HG03095 (cell line): ENCODE measurements around the gene COLEC11.
"Not testable (repeated sequence)": the region's sequence is repeated elsewhere in the genome, so short reads cannot be mapped to it uniquely, and the experiment has no call there.

Source experiments
- ATAC-seq: cut with Tn5 transposase; IDR thresholded peaks from one replicate; pipeline ENCODE4 v1.9.1; 2021; ENCODE audit warnings: moderate library complexity; ENCODE audit not compliant: unreplicated experiment

The COLEC11 gene

DNA sequence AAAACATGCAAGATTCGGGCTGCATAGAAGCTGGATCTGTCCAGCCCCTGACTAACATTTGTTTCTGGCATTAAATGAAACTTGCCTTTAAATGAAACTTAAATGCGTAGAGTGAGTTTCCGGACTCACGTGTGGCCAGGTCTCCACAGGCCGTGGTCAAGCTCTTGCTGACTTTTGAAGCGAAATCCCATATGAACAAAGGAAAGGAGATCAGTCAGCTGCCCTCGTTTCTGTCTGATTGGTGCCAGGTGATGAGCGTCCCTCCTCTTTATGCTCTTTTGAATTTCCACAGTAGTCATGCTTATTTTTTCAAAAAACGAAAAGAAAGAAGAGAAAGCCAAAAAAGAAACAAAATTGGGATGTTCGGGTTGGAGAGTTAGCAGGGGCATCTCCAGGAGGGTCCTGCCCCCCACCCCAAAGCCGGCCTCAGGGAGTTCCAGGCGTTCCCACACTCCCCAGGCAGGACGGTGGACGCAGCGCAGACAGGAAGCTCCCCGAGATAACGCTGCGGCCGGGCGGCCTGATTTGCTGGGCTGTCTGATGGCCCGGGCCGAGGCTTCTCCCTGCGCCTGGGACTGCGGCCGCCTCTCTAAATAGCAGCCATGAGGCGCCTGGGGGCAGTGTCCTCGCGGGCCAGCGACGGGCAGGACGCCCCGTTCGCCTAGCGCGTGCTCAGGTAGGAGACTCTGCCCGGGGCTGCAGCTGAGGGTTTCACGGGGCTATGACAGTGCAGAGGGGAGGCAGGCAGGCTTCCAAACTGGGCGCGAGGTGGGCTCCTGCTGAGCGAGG lies at the start of gene COLEC11:
COLEC11 (plus strand) TSS at position 620 of the 789 bp plus-strand sequence. CDS start 9,229 bp downstream, outside the sequence.
- ATAC-seq, result no peak

DNA sequence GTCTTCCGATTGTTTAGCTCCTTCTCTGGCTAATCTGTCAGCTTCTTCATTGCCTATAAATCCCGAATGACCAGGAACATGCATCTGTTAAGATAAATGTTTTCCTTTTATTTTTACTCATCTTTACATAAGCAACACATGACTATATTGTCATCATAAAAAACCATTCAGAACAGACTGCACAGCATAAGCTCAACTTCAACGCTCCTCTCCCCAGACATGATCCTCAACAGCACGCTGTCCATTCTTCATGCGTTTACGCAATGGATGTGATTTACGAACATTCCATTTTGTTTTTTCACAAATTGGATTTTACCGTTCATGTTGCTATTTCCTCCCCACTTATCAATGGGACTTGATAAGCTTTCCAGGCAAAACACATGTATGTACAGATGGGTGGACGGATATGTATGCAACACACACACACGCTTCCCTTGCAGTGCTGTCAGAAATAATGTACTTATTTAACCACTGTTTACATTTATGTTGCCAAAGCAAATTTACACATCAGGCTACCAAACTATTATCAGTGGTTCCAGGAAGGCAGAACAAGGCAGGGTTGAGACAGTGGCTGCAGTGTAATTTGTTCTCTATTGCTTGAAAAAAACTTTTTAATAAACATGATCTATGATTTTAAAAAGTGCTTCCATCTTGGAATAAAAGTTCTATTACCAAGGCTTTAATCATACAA lies 49.0 kb upstream of the COLEC11 start:
- ATAC-seq, result no peak

DNA sequence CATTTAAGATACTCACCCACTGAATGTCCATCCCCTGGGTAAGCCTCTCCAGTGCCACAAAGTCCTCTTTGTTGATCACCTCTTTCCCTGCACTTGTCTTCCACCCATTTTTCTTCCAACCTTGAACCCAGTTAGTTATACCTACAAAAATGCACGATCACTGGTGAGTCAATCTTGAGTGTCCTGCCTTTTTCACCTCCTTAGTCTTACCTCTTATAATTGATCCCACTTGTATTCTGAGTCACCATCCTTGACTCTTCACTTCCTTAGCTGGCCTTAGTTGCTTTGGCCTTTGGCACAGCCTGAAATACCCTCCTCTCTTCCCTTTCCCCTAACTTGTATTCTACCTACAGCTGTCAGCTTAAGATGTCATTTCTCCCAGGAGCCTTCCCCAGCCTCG lies 47.0 kb upstream of the COLEC11 start:
- ATAC-seq, result no peak

DNA sequence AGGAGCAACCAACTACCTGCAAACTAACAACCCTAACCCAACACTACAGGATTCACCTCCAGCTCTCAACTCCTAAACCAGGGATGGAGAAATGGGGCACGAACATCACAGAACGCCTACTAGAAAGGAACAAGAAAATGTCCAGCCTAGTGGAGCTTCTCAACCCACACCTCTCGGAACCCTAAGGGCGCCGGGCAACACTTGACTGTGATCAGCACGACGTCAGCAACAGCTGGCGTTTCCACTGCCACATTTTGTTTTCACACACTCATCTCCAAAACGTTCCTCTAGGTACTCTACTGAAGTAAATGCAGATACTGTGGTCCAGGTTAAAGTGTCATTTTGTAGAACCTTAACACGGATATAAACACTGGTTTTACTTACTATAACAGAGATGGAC lies 41.0 kb upstream of the COLEC11 start:
- ATAC-seq, result no peak

DNA sequence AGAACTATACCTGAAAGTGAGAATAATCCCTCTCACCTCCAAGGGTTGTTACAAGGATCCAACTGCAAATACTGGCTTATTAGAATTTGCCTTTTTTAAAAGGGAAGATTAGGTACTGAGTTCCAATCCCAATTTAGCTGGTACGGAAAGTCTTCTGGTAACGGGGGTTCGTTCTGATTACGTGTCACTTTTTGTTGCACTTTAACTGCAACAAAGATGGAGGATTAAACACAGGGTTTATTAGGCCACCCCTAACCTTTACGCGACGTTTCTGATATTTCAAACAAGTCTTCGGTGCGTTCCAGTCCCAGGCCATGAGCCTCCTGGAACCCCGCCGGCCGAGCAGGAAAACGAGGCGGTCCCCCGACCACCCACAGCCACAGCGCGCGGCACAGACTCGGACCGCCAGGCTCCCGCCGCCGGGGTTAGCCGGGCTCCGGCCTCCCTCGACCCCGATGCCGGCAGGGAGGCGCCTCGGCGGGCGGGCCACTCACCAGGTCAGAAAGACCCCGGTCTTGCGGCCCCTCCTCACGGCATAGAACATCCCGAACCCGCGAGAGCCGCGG lies 37.2 kb upstream of the COLEC11 start:
- peak; percentile 18 for ATAC-seq

DNA sequence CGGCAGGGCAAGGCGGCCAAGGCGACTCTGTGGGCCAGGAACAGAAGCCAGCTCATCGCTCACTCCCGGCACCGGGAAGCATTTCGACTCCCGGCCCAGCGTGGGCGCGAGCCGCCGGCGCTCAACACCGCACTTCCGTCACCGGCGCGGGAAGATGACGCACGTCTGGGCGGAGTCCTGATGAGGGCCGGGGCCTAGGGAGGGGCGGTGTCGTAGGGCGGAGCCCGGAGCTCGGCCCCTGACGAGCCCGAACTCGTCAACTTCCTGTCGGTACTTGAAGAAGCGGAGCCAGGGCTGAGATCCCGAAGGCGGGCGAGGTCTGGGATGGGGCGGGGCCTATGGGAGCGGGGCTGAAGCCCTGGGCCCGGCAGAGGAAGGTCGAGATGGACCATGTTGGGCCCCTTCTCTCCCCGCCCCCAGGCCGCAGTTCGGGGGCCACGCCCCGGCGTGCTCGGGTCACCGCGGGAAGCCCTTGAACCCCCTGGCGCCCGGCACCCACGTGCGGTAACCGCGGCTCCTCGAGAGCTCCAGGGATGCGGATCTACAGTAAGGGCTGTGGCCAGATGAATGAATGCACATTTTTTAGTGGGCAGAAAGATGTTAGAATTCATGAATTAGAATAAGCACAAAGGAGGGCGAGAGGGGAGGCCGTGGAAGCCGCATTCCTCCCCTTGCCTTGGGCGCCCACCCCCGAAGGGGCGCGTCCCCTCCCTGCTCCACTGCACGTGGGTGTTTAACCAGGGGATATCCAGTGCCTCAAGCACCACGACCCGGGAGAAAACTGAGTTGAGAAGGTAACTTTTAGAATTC lies 36.5 kb upstream of the COLEC11 start, which contains the start of gene RNASEH1:
RNASEH1 (minus strand) TSS at position 129 of the 810 bp plus-strand sequence; CDS start at position 56, 73 bp downstream.
- ATAC-seq, result peak; percentile 94

DNA sequence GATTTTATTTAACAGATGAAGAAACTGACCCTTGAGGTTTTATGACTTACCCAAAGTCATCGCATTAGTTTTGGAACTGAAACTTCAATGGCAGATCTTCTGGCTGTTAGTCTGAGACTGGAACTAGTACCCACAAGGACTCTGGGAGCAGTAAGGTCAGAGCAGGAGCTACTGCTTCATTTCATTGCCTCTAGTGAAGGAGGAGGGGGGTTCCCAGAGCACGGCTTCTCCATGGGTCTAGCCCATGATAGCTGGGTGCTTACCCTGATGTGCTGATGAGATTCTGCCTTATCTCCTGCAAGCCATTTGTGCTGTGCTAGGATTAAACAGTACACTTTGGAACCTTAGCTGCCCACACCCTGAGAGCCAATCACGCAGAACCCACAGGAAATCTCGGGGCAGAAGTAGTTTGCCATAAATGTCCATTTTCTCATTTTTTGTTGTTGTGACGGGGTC lies 31.4 kb upstream of the COLEC11 start:
- ATAC-seq, result peak; percentile 44

DNA sequence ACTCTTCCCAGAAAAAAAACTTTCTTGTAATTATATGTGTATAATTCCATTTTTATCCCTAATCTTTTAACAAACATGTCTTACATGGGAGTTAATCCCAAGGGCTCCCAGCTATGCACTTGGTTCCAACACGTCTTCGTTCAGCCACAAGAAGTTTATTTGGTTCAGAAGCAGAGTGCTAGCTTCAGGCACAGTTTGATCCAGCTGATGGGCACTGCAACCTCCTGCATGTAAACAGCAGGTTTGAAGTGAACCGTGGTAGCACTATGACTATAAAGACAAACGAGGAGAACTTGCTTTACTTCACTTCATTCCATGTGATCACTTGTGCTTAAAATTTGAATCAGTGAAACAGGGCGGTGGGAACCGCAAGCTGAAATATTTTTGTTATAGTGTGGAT lies 29.8 kb upstream of the COLEC11 start:
- no peak for ATAC-seq

DNA sequence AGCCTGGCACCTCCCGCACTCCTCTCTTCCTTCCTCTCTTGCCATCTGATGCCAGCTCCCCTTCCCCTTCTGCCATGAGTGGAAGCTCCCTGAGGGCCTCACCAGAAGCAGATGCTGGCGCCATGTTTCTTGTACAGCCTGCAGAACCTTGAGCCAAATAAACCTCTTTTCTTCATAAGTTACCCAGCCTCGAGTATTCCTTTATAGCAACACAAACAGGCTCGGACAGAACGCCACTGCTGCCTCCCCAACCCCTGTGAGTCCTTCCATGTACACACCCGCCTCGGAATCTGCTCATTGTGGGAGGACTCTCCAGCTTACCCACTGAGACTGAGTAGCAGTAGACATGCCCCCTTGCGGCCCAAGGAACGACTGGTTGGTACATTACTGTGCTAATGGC lies 28.1 kb upstream of the COLEC11 start:
- ATAC-seq, result no peak

DNA sequence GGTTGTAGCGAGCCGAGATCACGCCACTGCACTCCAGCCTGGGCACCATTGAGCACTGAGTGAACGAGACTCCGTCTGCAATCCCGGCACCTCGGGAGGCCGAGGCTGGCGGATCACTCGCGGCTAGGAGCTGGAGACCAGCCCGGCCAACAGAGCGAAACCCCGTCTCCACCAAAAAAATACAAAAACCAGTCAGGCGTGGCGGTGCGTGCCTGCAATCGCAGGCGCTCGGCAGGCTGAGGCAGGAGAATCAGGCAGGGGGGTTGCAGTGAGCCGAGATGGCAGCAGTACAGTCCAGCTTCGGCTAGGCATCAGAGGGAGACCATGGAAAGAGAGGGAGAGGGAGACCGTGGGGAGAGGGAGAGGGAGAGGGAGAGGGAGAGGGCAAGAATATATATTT lies 25.3 kb upstream of the COLEC11 start:
- not testable (repeated sequence) for ATAC-seq

DNA sequence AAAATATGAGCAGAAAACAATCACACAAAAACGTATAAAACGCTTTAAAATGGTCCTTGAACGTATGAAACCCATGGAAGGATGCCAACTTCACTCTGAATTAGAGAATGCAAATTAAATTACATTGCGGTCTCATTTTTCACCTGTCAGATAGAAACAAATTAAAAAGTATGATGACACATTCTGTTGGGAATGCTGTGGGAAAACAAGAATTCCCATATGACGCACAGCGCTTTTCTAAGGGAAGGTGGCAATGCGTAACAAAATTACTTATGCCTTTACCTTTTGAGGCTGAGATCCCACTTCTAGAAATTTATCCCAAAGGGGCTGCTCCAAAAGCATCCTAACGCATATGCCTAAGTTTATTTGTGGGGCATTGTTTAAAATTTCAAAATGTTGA lies 23.6 kb upstream of the COLEC11 start:
- no peak for ATAC-seq

DNA sequence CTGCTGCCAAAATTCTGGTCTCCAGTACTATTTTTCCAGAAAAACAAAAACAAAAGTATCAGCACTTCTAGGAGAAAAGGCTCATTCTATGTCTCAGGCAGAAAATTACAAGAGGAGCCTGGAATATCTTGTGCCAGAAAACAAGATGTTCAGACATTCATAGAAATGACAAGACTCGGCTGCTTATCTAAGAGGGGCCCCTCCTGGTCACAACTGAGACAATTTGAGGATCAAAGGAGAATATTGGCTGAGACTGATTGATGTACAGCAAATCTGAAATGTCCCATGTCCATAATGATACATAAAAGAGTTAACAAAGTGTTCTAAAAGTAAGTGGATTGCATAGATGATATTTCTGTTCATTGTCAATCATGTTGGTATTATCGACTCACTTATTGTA lies 22.3 kb upstream of the COLEC11 start:
- no peak for ATAC-seq

DNA sequence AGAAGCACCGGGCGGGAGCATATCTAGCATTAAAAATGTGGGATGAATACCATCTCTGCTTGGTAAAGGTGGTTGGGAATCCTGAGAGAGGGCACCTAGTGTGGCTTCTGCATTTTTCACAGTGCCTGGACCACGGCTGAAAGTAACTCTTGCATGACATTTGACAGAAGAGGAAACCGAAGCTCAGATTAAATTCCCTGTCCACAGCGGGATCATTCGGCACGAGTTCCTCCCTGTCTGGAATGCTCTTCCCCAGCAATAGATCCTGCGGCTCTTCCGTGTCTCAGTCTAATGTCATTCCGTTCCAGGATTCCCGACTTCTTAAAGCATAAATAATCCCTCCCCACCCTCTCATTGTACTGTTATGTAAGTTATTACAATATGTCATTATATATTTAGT lies 20.8 kb upstream of the COLEC11 start:
- no peak for ATAC-seq

DNA sequence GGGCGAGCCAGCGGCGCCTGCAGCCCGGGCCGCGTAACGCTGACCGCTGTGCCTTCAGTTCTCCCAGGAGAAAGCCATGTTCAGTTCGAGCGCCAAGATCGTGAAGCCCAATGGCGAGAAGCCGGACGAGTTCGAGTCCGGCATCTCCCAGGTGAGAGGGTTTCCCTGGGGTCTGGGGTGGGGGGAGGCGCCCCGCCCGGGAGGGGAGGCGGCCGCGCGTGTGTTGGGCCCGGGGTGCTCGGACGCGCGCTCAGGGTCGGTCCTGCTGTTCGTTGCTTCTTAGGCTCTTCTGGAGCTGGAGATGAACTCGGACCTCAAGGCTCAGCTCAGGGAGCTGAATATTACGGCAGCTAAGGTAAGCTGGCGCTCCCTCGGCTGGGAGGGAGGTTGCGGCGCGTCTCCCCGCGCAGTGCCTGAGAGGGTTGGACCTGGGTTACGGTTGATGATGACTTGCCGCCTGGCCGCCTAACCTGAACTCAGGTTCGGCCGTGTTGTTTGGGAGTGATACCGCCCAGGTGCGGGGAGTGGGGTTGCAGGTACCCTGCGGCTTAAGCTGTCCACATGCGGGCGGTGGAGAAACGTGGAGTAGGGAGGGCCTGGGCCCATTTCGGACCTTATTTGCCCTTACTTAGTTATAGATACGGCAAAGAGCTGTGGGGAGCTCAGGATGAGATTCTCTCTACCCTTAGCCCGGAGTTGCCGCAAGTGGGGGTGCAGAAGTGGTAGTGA lies 19.2 kb upstream of the COLEC11 start:
- ATAC-seq, result peak; percentile 18

DNA sequence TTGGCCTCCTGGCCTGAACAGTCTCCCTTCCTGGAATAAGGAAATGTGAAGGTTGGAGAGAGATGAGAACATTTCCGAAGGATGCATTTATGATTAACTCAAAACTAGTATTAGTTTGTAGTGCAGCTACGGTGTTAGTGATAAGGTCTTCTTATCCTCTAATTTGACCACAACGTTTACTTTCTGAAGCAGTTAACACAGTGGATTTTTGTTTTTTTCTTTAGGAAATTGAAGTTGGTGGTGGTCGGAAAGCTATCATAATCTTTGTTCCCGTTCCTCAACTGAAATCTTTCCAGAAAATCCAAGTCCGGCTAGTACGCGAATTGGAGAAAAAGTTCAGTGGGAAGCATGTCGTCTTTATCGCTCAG lies 18.7 kb upstream of the COLEC11 start:
- not testable (repeated sequence) for ATAC-seq

DNA sequence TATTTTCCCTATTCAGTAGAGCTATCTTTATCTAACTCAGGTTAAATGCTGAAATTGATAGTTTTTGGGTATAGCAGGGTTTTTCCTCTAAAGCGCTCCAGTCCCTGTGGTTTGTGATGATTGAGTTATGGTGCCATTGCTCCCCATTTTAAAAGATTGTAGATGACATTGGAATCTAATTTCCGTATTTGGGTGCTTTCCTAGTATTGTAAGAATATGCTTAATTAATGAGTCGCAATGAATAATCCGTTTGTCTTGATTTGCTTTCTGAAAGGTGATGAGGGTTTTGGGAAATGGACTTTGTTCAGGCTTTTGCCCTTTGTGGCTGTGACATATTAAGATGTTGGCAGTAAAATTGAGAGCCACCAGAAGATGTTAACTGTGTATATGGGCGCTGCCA lies 15.9 kb upstream of the COLEC11 start:
- ATAC-seq, result no peak

DNA sequence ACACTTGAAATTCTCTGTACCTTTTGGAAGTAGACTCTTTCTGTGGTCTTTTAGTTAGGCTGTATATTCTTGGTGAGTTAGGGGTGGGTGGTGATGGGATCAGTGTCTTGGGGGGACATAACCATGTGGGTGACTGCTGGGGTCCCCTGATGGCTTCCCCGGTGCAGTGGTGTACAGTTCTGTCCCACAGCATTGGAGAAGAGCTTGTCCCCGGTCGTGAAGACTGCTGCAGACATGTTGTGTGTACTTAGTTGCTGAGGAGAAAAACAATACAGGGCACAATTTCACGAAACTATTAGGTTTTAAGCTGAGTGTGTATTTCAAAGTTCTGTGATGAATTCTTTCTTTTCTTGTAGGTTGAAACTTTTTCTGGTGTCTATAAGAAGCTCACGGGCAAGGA lies 14.5 kb upstream of the COLEC11 start:
- no peak for ATAC-seq

DNA sequence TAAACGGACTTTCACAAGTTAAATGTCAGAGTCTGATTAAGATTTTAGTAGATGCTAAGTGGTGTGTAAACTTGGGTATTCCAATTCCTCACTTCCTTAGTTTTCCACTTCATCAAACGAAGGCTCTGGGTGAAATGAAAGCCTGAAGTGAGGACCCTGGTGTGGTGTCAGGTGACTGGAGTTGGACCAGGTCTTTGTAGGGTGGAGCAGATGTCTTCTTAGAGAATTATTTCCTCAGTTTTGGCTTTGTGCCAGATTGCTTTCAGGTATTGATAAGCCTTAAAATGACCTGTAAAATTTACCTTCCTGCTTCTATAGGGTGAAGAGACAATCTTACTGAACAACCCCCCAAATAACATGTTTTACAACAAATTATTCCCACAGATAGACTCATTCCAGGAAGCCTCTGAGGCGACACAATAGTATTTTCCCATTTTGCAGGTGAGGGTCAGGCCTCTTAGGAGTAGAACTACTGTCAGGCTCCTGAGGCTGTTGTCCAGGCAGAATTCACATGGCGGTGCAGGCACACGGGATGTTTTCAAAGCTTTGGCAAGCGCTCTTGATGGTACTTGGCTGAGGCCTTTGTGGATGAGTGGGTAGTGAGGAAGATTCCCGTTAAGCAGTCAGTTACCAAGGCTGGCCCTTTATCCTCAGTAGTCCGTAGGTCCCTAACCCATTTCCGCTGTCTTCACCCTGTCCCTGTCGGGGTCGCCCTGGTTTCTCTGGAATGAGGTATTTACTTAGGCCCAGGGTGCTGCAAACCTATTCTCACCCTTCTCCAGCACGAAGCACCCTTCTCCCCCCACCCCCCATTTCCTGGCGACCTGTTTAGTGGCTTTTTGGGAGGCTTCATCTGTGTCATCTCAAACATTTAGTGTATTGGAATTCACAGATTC lies 13.3 kb upstream of the COLEC11 start:
- ATAC-seq, result no peak

DNA sequence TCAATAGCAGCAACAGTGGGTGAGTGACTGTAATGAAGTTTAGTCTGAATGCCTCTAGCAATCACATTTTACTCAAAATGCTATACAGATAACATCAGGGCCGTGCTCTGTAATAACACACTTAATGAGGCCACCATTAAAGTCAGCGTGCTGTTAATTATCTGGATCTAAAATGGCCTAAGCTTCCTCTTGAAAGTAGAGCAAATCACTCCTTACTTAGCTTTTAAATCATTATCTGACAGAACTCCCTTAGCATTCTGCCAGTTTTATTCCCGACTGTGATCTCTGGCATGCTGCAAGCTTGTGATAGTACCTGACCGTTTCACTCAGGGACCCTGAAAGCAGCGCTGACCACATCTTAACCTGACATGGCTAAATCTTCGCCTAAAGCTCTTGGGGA lies 10.8 kb upstream of the COLEC11 start:
- no peak for ATAC-seq
